H1 (cell line): ENCODE data around the gene PRICKLE1. TPM values are rescaled to one million over a fixed set of nuclear protein-coding genes. Genes with fewer than 3 reads are reported as not detected.

ENCODE experiments used
- RNF2 ChIP-seq: fragments of 200-900, 300-1000 bp; sonication (generic); IDR thresholded peaks from 2 replicates; pipeline ENCODE4 v1.7.1; 2016; ENCODE audit warnings: borderline replicate concordance, low read depth, mild to moderate bottlenecking, antibody characterized with exemption, low read length; ENCODE audit not compliant: poor library complexity, severe bottlenecking; ENCODE audit errors: missing control alignments
- polyA plus RNA-seq, 7 experiments: library from polyadenylated mRNA; depleted of rRNA in 3 of 7; stranded (reverse) in 5 of 7; unstranded in 2 of 7; fragments of >200 nt in 5 of 7; fragments of 200-250 nt in 2 of 7; gene quantifications; 1 replicate in 5 of 7; 2 replicates in 1 of 7; 4 replicates in 1 of 7; pipeline versions ENCODE4 v1.2.1 to v1.2.3, GENCODE V29; 2011 to 2013; ENCODE audit warnings: missing spikeins in 2 of 7, mixed read lengths in 2 of 7
- total RNA-seq: library from RNA; stranded (reverse); fragmentation: NEBNext Ultra II Directional; extraction: Animal tissue kit (Norgen Biotek cat#: 25700); gene quantifications from 2 replicates; pipeline ENCODE4 v1.2.1, GENCODE V29; 2021

PRICKLE1 gene
- total and polyA plus RNA-seq, 2 of the 8 experiments (the other 6 are each of a cell fraction or from before 2014, with no cell fraction given), result 14.0 to 22.4 TPM

GRCh38 chr12:42609605-42610004 is 20.1 kb upstream of the PRICKLE1 start (continued):
- no peak for TF ChIP-seq RNF2
